HG03432 (cell line): ENCODE measurements around the gene LDLRAD3.

Experiments
- ATAC-seq: cut with Tn5 transposase; IDR thresholded peaks from one replicate; pipeline ENCODE4 v1.9.1; 2021; ENCODE audit warnings: mild to moderate bottlenecking, moderate library complexity; ENCODE audit not compliant: unreplicated experiment

LDLRAD3 gene

GRCh38 chr11:35927104-35927503 lies 16.8 kb upstream of the LDLRAD3 start:
- no peak for ATAC-seq

- ATAC-seq, result no peak
These were observed 16.2 kb upstream of the LDLRAD3 start for GRCh38 chr11:35927682-35928081.

- no peak for ATAC-seq
These were observed 15.0 kb upstream of the LDLRAD3 start for GRCh38 chr11:35928688-35929395.

- ATAC-seq, result no peak
These were observed 13.4 kb upstream of the LDLRAD3 start for GRCh38 chr11:35930466-35930865.

GRCh38 chr11:35932121-35932520 lies 11.7 kb upstream of the LDLRAD3 start:
- ATAC-seq, result no peak

GRCh38 chr11:35932681-35933319 lies 11.1 kb upstream of the LDLRAD3 start:
- no peak for ATAC-seq

- ATAC-seq, result no peak
These were observed 10.5 kb upstream of the LDLRAD3 start for GRCh38 chr11:35933320-35933871.

GRCh38 chr11:35934271-35934670 lies 9.6 kb upstream of the LDLRAD3 start:
- no peak for ATAC-seq

- ATAC-seq, result no peak
These were observed 8.9 kb upstream of the LDLRAD3 start for GRCh38 chr11:35934981-35935380.

GRCh38 chr11:35935390-35935789 lies 8.5 kb upstream of the LDLRAD3 start:
- ATAC-seq, result no peak

- no peak for ATAC-seq
These were observed 6.8 kb upstream of the LDLRAD3 start for GRCh38 chr11:35937111-35937510.

GRCh38 chr11:35937700-35938099 lies 6.2 kb upstream of the LDLRAD3 start:
- ATAC-seq, result no peak

- no peak for ATAC-seq
These were observed 5.6 kb upstream of the LDLRAD3 start for GRCh38 chr11:35938231-35938630.

GRCh38 chr11:35943309-35943708 lies 553 bp upstream of the LDLRAD3 start:
- ATAC-seq, result no peak

- ATAC-seq, result no peak
These were observed 758 bp downstream of the LDLRAD3 start for GRCh38 chr11:35944503-35945136.

- ATAC-seq, result no peak
These were observed 1.3 kb downstream of the LDLRAD3 start for GRCh38 chr11:35945137-35945518.

GRCh38 chr11:35946766-35947165 lies 2.9 kb downstream of the LDLRAD3 start:
- no peak for ATAC-seq

- no peak for ATAC-seq
These were observed 3.6 kb downstream of the LDLRAD3 start for GRCh38 chr11:35947437-35947836.

GRCh38 chr11:35949242-35949641 lies 5.4 kb downstream of the LDLRAD3 start:
- no peak for ATAC-seq

- ATAC-seq, result no peak
These were observed 6.2 kb downstream of the LDLRAD3 start for GRCh38 chr11:35950082-35950481.

GRCh38 chr11:35951680-35952079 lies 7.8 kb downstream of the LDLRAD3 start:
- ATAC-seq, result no peak
